B cell (primary cell): ENCODE measurements around the gene FAXDC2. TPM values are rescaled to one million over a fixed set of nuclear protein-coding genes. Genes with fewer than 3 reads are reported as not detected.

ENCODE experiments used
- ATAC-seq: fragments of 200-7000 bp; cut with Tn5 transposase; one replicate; pipeline ENCODE4 v1.10.0; 2021; ENCODE audit warnings: low read depth, mild to moderate bottlenecking, moderate number of reproducible peaks, moderate library complexity
- CTCF ChIA-PET: fragments of 350-600 bp; sonication (Branson Sonifier 250); formaldehyde crosslinking; loops from one replicate; lab custom pipeline; 2021; ENCODE audit warnings: antibody characterized with exemption, inconsistent platforms; lab: Charles Lee
- POLR2A ChIA-PET: fragments of 350-600 bp; sonication (Branson Sonifier 250); formaldehyde crosslinking; loops from one replicate; lab custom pipeline; 2021; ENCODE audit warnings: antibody characterized with exemption; lab: Charles Lee
- DNase-seq: peaks from one replicate; pipeline ENCODE4 v3.0.0; 2013
- H2AFZ ChIP-seq: 2 replicates; pipeline ENCODE4 v1.6.1; 2012; ENCODE audit warnings: mild to moderate bottlenecking, low read depth, low read length; ENCODE audit not compliant: insufficient read depth, poor library complexity, severe bottlenecking
- H3K27ac ChIP-seq, 2 donors: 1 replicate in 1 of 2; 2 replicates in 1 of 2; pipeline ENCODE4 v1.5.1; 2012 to 2013; ENCODE audit warnings: low read length in 2 of 2, mild to moderate bottlenecking in 2 of 2, moderate library complexity in 1 of 2
- H3K27me3 ChIP-seq, 4 experiments: fragments of 200-600 bp in 1 of 4; sonication (generic) in 1 of 4; replicated peaks in 1 of 4; 1 replicate in 2 of 4; 2 replicates in 2 of 4; pipeline versions ENCODE4 v1.6.1 to v1.7.0; 2013 to 2016; ENCODE audit warnings: low read length in 3 of 4, mild to moderate bottlenecking in 2 of 4, mixed read lengths in 1 of 4, moderate library complexity in 1 of 4; ENCODE audit not compliant: insufficient read depth in 4 of 4, control insufficient read depth in 3 of 4; ENCODE audit errors: control extremely low read depth in 1 of 4
- H3K36me3 ChIP-seq, 2 experiments: replicated peaks in 1 of 2; 1 replicate in 1 of 2; 2 replicates in 1 of 2; pipeline versions ENCODE4 v1.6.1 to v1.7.1; 2013; ENCODE audit warnings: low read length in 1 of 2; ENCODE audit not compliant: insufficient read depth in 2 of 2, control insufficient read depth in 1 of 2; ENCODE audit errors: control extremely low read depth in 1 of 2, extremely low read depth in 1 of 2
- H3K4me1 ChIP-seq, 2 donors: fragments of 200-600 bp in 1 of 2; sonication (generic) in 1 of 2; 1 replicate in 1 of 2; 2 replicates in 1 of 2; pipeline versions ENCODE4 v1.5.1 to v1.6.1; 2013 to 2017; ENCODE audit warnings: low read length in 2 of 2; ENCODE audit not compliant: control insufficient read depth in 2 of 2, insufficient read depth in 2 of 2
- H3K4me2 ChIP-seq: replicated peaks from 2 replicates; pipeline ENCODE3; 2012; ENCODE audit warnings: mild to moderate bottlenecking, low read depth, low read length; ENCODE audit not compliant: poor library complexity, severe bottlenecking
- H3K4me3 ChIP-seq, 5 experiments: fragments of 200-600 bp in 1 of 5; sonication (generic) in 1 of 5; 1 replicate in 3 of 5; 2 replicates in 2 of 5; pipeline versions ENCODE4 v1.5.1 to v1.7.0; 2011 to 2016; ENCODE audit warnings: low read length in 4 of 5, mild to moderate bottlenecking in 4 of 5, low read depth in 2 of 5, control low read depth in 1 of 5, moderate library complexity in 1 of 5; ENCODE audit not compliant: insufficient read depth in 1 of 5; ENCODE audit errors: control extremely low read depth in 1 of 5, extremely low read depth in 1 of 5
- H3K79me2 ChIP-seq: fragments of 200-600 bp; sonication (generic); one replicate; pipeline ENCODE4 v1.6.0; 2016; ENCODE audit warnings: low read length; ENCODE audit not compliant: control insufficient read depth, insufficient read depth
- H3K9ac ChIP-seq: fragments of 200-600 bp; sonication (generic); 2 replicates; pipeline ENCODE4 v1.6.1; 2017; ENCODE audit warnings: mild to moderate bottlenecking, low read length, moderate library complexity
- H3K9me3 ChIP-seq, 3 donors: one replicate each; pipeline versions ENCODE4 v1.6.1 to v1.7.1; 2013; ENCODE audit warnings: low read length in 2 of 3; ENCODE audit not compliant: control insufficient read depth in 2 of 3, insufficient read depth in 1 of 3; ENCODE audit errors: control extremely low read depth in 1 of 3
- H4K20me1 ChIP-seq: 2 replicates; pipeline ENCODE4 v1.6.0; 2012; ENCODE audit warnings: mild to moderate bottlenecking, low read length; ENCODE audit not compliant: insufficient read depth, control insufficient read depth, poor library complexity, severe bottlenecking
- H3K27ac Mint-ChIP-seq: one replicate; pipeline ENCODE4 v1.8.0; 2021; ENCODE audit warnings: mixed read lengths
- H3K27me3 Mint-ChIP-seq: one replicate; pipeline ENCODE4 v1.8.0; 2021; ENCODE audit warnings: mixed read lengths
- H3K4me1 Mint-ChIP-seq: one replicate; pipeline ENCODE4 v1.8.0; 2021; ENCODE audit warnings: mixed read lengths
- H3K4me3 Mint-ChIP-seq: one replicate; pipeline ENCODE4 v1.8.0; 2021; ENCODE audit warnings: mixed read lengths
- H3K9me3 Mint-ChIP-seq: one replicate; pipeline ENCODE4 v1.8.0; 2022; ENCODE audit warnings: mixed read lengths; ENCODE audit not compliant: insufficient read depth
- EZH2 ChIP-seq: IDR thresholded peaks from 2 replicates; pipeline ENCODE4 v1.6.1; 2012; ENCODE audit warnings: borderline replicate concordance, low read depth, mild to moderate bottlenecking, moderate library complexity, low read length; ENCODE audit not compliant: insufficient read depth, poor library complexity, severe bottlenecking
- WGBS: methylation state at CpG from one replicate; pipeline ENCODE4 v1.1.5; 2013; ENCODE audit warnings: missing lambda C conversion rate; ENCODE audit not compliant: insufficient coverage; 5-methylcytosine and 5-hydroxymethylcytosine counted together
- intact Hi-C: fragments of 100-400 bp; cut with micrococcal nuclease; formaldehyde crosslinking; loops from one replicate; pipeline ENCODE4 v1.10.0; 2022
- polyA plus RNA-seq: library from polyadenylated mRNA; depleted of rRNA; stranded (reverse); fragments of >200 nt; gene quantifications from 2 replicates; pipeline ENCODE4 v1.2.3, GENCODE V29; 2012
- total RNA-seq, 2 donors: library from RNA; stranded (reverse); fragments of 120-200 nt in 1 of 2; gene quantifications; 1 replicate in 1 of 2; 2 replicates in 1 of 2; pipeline versions ENCODE4 v1.2.3 to v1.2.4, GENCODE V29; 2013 to 2022
- TF ChIP-seq, protein P1 (sequence below): fragments of 200-600 bp; IDR thresholded peaks from one replicate; pipeline ENCODE4 v1.8.0; 2022; ENCODE audit warnings: antibody characterized with exemption, mild to moderate bottlenecking

FAXDC2 gene
- total and polyA plus RNA-seq, 2 donors (not counting 1 experiment from before 2014, with no cell fraction given), result 0.07 TPM; not detected in 1

DNA sequence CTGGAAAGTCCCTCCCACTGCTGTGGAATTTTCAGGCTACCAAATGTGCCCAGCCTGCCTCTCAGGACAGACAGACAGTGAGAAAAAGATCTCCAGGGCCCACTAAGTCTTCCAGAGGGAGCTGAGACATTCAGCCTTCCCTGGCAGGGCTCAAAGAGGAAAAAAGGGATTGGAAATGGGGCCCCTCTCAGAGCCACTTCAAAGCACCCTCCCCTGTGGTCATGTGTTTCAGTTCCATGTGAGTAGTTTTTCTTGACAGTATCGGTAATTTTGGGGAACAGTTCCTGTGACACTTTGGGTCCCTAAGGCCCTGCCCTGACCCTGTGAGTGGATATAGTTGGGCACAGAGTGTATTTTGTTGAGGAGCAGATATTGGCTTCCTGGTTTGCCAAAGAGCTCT is 70.3 kb downstream of the FAXDC2 start:
- H3K27me3 ChIP-seq, result no peaks in the 10 kb centered on the region
- peak; percentile 24 for ATAC-seq
- H3K4me3 Mint-ChIP-seq, result no peak overlapping the region
- TF ChIP-seq EZH2, result no peak
- TF ChIP-seq, protein P1, sequence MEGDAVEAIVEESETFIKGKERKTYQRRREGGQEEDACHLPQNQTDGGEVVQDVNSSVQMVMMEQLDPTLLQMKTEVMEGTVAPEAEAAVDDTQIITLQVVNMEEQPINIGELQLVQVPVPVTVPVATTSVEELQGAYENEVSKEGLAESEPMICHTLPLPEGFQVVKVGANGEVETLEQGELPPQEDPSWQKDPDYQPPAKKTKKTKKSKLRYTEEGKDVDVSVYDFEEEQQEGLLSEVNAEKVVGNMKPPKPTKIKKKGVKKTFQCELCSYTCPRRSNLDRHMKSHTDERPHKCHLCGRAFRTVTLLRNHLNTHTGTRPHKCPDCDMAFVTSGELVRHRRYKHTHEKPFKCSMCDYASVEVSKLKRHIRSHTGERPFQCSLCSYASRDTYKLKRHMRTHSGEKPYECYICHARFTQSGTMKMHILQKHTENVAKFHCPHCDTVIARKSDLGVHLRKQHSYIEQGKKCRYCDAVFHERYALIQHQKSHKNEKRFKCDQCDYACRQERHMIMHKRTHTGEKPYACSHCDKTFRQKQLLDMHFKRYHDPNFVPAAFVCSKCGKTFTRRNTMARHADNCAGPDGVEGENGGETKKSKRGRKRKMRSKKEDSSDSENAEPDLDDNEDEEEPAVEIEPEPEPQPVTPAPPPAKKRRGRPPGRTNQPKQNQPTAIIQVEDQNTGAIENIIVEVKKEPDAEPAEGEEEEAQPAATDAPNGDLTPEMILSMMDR, result no peak
- intact Hi-C loops, result no loop called here
- no CpG with 5 or more reads among the region's 1 CpG for WGBS
- H4K20me1 ChIP-seq, result peaks cover 90% of the 10 kb centered on the region
- ChIA-PET POLR2A (no interaction called here), CTCF (interaction anchor here (0.6 kb wide), 1 partner anchor 133 kb away, joined by 4 read pairs; no protein-coding TSS in a partner anchor)
- DNase-seq, result no peak
- H3K27ac ChIP-seq, result peak overlapping the region in 1 of 2 donors; percentile 49
- no peak overlapping the region for H3K27ac Mint-ChIP-seq
- no peaks in the 10 kb centered on the region for H3K9me3 Mint-ChIP-seq
- H3K4me1 ChIP-seq, result peaks cover 53 to 58% of the 10 kb centered on the region in 2 donors
- H3K79me2 ChIP-seq, result peaks cover 100% of the 10 kb centered on the region
- peak overlapping the region; percentile 9 for H3K9ac ChIP-seq
- H3K27me3 Mint-ChIP-seq, result no peaks in the 10 kb centered on the region
- peak overlapping the region; percentile 20 for H3K4me2 ChIP-seq
- H3K4me1 Mint-ChIP-seq, result peaks cover 69% of the 10 kb centered on the region
- peaks cover 0 to 5% of the 10 kb centered on the region in 2 experiments for H3K36me3 ChIP-seq
- H2AFZ ChIP-seq, result no peak overlapping the region
- H3K9me3 ChIP-seq, result no peaks in the 10 kb centered on the region
- no peak overlapping the region for H3K4me3 ChIP-seq

DNA sequence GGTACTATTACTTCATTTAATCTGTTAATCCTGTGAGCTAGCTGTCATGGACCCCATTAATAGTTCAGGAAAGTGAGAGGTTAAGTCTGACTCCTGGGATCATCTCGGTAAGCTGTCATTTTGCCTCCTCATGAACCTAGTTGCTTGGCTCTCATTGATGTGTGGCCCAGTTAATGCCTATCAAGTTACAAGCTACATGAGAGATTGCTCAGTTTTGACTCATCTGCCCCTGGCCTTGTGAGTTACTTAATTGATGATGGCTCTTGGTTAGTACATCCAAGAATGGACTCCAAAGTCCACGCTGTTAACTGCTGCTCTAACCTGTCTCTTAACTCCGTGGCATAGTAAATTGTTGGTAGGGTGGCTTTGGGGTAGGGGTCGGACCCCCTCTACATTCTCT is 71.3 kb downstream of the FAXDC2 start:
- WGBS, result no CpG with 5 or more reads among the region's 4 CpGs
- intact Hi-C loops, result no loop called here
- H3K9me3 ChIP-seq, result no peaks in the 10 kb centered on the region
- H3K27me3 ChIP-seq, result no peaks in the 10 kb centered on the region
- H3K4me3 Mint-ChIP-seq, result no peak overlapping the region
- no peak overlapping the region for H3K9ac ChIP-seq
- peaks cover 50 to 54% of the 10 kb centered on the region in 2 donors for H3K4me1 ChIP-seq
- DNase-seq, result no peak
- peaks cover 0 to 5% of the 10 kb centered on the region in 2 experiments for H3K36me3 ChIP-seq
- no peaks in the 10 kb centered on the region for H3K27me3 Mint-ChIP-seq
- no peaks in the 10 kb centered on the region for H3K9me3 Mint-ChIP-seq
- peaks cover 90% of the 10 kb centered on the region for H4K20me1 ChIP-seq
- H3K4me1 Mint-ChIP-seq, result peaks cover 68% of the 10 kb centered on the region
- ChIA-PET CTCF (no interaction called here), POLR2A (no interaction called here)
- no peak overlapping the region for H3K4me2 ChIP-seq
- H3K79me2 ChIP-seq, result peaks cover 100% of the 10 kb centered on the region
- no peak overlapping the region for H3K4me3 ChIP-seq
- peak overlapping the region; percentile 34 for H3K27ac Mint-ChIP-seq
- no peak overlapping the region for H2AFZ ChIP-seq
- no peak for ATAC-seq
- TF ChIP-seq, protein P1, result no peak
- TF ChIP-seq EZH2, result no peak
- no peak overlapping the region for H3K27ac ChIP-seq
